Naive thymus-derived CD8-positive, alpha-beta T cell (primary cell): ENCODE results near the gene SP9. TPM values are rescaled to one million over a fixed set of nuclear protein-coding genes. Genes with fewer than 3 reads are reported as not detected.

Experiments used
- ATAC-seq, 2 donors: fragments of 150-1000 bp; cut with Tn5 transposase in 1 of 2; sonication (Bioruptor Pico), chemical (Tn5 transposase) in 1 of 2; 1 replicate in 1 of 2; 2 replicates in 1 of 2; pipeline ENCODE4 v1.10.0; 2021; ENCODE audit warnings: mild to moderate bottlenecking in 2 of 2, moderate library complexity in 2 of 2
- POLR2A ChIA-PET: fragments of 350-600 bp; sonication (Branson Sonifier 250); formaldehyde crosslinking; loops from one replicate; lab custom pipeline; 2021; ENCODE audit warnings: antibody characterized with exemption; lab: Charles Lee
- DNase-seq, 10 donors: peaks; one replicate each; pipeline versions ENCODE4 v3.0.0 to v3.0.0-alpha.2; 2020 to 2022
- H3K27ac Mint-ChIP-seq, 10 donors: one replicate each; pipeline ENCODE4 v1.8.0; 2020 to 2022; ENCODE audit warnings: mild to moderate bottlenecking in 10 of 10, mixed read lengths in 10 of 10, moderate library complexity in 4 of 10, inconsistent platforms in 1 of 10
- H3K27me3 Mint-ChIP-seq, 5 donors: one replicate each; pipeline ENCODE4 v1.8.0; 2021 to 2022; ENCODE audit warnings: mixed read lengths in 5 of 5
- H3K36me3 Mint-ChIP-seq, 3 donors: one replicate each; pipeline ENCODE4 v1.8.0; 2020 to 2022; ENCODE audit warnings: mixed read lengths in 3 of 3, mild to moderate bottlenecking in 2 of 3, inconsistent platforms in 1 of 3
- H3K4me1 Mint-ChIP-seq, 4 donors: one replicate each; pipeline ENCODE4 v1.8.0; 2021 to 2022; ENCODE audit warnings: mixed read lengths in 4 of 4
- H3K4me3 Mint-ChIP-seq, 10 donors: one replicate each; pipeline ENCODE4 v1.8.0; 2020 to 2022; ENCODE audit warnings: mild to moderate bottlenecking in 10 of 10, mixed read lengths in 10 of 10, moderate library complexity in 6 of 10, inconsistent platforms in 1 of 10
- H3K9me3 Mint-ChIP-seq, 9 donors: one replicate each; pipeline ENCODE4 v1.8.0; 2020 to 2022; ENCODE audit warnings: mixed read lengths in 9 of 9, mild to moderate bottlenecking in 3 of 9, inconsistent platforms in 1 of 9, moderate library complexity in 1 of 9
- polyA plus RNA-seq, 3 donors: library from polyadenylated mRNA; unstranded; fragments of 300-500 nt; fragmentation: Illumina TruSeq; gene quantifications; one replicate each; pipeline ENCODE4 v1.2.3, GENCODE V29; 2021
- total RNA-seq, 8 experiments: library from RNA in 2 of 8; stranded (reverse) in 2 of 8; gene quantifications; one replicate each; pipeline ENCODE4 v1.2.3 and lab custom pipeline; 2021 to 2026

SP9 gene
- total and polyA plus RNA-seq, 5 experiments from 2014 or later = not detected

DNA sequence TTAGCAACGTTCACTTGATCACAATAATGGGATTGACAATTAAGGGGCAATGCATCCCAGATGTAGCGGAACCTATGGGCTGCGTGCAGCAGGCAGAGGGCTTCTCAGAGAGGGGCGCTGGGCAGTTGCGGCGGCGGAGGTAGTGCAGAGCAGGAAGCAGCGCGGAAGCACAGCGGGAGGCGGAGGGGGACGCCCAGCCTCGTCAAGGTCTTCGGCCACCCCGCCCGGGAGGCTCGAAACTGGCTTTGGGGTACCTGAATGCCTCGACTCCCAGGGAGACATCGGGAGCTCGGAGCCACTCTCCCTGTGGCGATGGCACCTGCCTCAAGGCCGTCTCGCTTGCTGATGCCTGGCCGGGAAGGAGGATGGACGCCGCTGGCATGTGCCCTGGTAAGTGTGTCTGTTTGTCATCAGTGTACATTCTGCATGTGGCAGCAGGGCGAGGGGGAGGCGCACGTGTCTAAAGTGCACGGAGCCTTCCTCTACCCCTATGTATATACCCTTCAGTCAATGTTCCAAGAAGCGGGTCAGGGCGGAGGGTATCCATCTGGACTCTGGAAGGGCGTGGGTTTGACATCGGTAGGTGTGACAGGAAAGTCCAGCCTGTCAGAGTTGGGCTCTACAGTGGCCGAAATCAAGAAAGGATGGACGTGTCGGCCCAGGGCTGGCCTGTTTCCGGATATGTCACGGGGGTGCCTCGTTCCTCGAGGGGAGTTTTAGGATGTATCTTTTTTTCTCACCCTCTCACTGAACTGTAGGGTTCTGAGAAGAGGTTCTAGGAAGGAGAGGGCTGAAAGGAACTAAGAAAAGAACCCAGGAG lies 7.5 kb upstream of the SP9 start:
- peak; percentile 58 to 61 for ATAC-seq
- peaks cover 12 to 39% (median 32%) of the 10 kb centered on the region in 4 donors for H3K4me1 Mint-ChIP-seq
- peak overlapping the region in 1 of 10 donors; percentile 0 for H3K27ac Mint-ChIP-seq
- POLR2A ChIA-PET = interaction anchor here (2.2 kb wide), 1 partner anchor 10 kb away, joined by 7 read pairs; no protein-coding TSS in a partner anchor
- H3K36me3 Mint-ChIP-seq = peaks cover 0 to 14% (median 4%) of the 10 kb centered on the region in 3 donors
- peaks cover 0 to 14% (median 2%) of the 10 kb centered on the region in 9 donors for H3K9me3 Mint-ChIP-seq
- peak overlapping the region; percentile 66 to 89 (median 76) for H3K4me3 Mint-ChIP-seq
- H3K27me3 Mint-ChIP-seq = peaks cover 47 to 100% (median 84%) of the 10 kb centered on the region in 5 donors
- peak in 2 of 10 donors; percentile 25 to 33 for DNase-seq

GRCh38 chr2:174327841-174328113 lies 7.0 kb upstream of the SP9 start:
- Mint-ChIP-seq H3K36me3 (peaks cover 0 to 14% (median 5%) of the 10 kb centered on the region in 3 donors), H3K27me3 (peaks cover 52 to 100% (median 84%) of the 10 kb centered on the region in 5 donors), H3K4me3 (peak overlapping the region in 8 of 10 donors; percentile 51 to 89 (median 74)), H3K9me3 (peaks cover 0 to 19% (median 2%) of the 10 kb centered on the region in 9 donors), H3K4me1 (peaks cover 13 to 45% (median 37%) of the 10 kb centered on the region in 4 donors), H3K27ac (peak overlapping the region in 1 of 10 donors; percentile 49)
- DNase-seq (no peak), ATAC-seq (no peak)
- POLR2A ChIA-PET = no interaction called here

DNA sequence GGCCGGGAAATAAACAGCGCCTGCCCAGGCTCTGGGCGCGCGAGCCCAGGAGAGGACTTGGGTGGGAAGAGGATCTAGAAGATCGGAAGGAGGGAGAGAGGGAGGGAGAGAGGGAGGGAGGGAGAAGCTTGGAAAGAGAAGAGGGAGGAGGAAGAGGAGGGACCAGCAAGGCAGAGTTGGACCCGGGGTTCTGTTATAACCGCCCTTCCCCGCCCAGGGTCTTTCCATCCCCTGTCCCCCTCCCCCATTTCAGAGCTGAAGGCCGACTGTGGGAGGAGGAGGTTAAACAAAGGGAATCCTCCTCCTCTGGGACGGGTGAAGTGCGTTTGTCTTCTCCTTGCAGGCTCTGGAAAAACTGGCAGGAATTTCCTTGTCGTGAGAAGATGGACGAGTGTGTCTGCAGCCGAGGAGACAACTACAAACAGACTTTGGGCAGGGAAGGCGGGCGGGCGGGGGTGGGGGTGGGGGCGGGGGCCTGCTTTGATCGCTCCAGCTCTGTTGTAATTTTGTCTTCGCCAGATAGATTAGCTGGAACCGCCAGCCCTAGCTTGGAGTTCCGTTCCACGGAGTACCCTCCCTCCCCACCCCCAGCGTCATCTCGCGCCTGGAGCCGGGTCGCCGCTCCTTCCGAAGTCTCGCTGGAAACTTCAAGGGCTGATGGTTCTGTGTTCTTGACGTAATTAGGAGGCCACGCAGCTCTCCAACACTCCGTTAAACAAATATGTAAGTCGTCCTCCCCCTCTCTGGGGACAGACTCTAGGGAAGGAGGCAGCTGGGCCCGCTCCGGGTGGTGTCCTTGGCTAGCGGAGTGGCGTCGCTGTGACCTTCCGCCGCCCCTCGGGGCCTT lies 6.4 kb upstream of the SP9 start:
- peaks cover 0 to 14% (median 7%) of the 10 kb centered on the region in 3 donors for H3K36me3 Mint-ChIP-seq
- H3K4me3 Mint-ChIP-seq = peak overlapping the region in 8 of 10 donors; percentile 9 to 83 (median 70)
- no peak for ATAC-seq
- POLR2A ChIA-PET = interaction anchor here (0.9 kb wide), 1 partner anchor 364 kb away, joined by 3 read pairs; no protein-coding TSS in a partner anchor
- peak overlapping the region in 1 of 10 donors; percentile 49 for H3K27ac Mint-ChIP-seq
- DNase-seq = peak in 2 of 10 donors; percentile 3 to 11
- H3K9me3 Mint-ChIP-seq = peaks cover 0 to 20% (median 2%) of the 10 kb centered on the region in 9 donors
- peaks cover 15 to 50% (median 42%) of the 10 kb centered on the region in 4 donors for H3K4me1 Mint-ChIP-seq
- peaks cover 57 to 100% (median 85%) of the 10 kb centered on the region in 5 donors for H3K27me3 Mint-ChIP-seq

DNA sequence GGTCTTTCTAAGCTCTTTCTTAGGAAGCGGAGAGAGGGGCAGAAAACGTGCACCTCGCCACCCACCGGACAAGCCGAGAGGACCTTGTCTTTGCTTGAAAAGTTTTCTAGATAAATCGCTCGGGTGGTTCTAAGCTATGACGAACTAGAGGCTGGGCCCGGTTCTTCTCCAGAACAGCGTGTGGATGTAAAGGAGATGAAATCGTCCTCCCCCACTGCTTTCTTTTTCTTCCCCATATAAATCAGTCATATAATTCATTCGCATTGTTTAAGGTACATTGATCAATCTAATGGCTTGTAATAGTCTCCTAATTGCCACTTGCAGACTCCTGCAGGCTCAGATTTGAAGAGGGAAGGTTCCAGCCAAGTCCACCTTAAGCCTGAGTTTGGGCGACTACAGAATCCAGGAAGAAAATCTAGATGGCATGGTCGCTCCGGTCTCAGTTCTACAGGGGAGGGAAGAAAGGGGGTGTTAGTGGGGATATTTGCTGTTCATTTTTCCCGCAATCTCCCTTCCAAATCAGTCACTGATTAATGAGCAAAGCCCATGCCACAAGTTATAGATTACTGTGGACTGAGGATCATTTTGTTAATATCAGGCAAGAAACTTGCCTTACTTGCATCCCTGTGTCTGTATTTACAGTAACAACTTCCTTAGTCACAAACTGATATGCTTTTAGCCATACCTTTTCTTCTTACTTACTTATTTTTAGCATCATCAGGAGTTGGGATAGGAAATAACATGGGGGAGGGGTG lies 5.6 kb upstream of the SP9 start:
- POLR2A ChIA-PET = interaction anchor here (0.9 kb wide), 1 partner anchor 365 kb away, joined by 3 read pairs; no protein-coding TSS in a partner anchor
- H3K4me1 Mint-ChIP-seq = peaks cover 20 to 58% (median 50%) of the 10 kb centered on the region in 4 donors
- DNase-seq (no peak), ATAC-seq (no peak)
- peaks cover 60 to 100% (median 87%) of the 10 kb centered on the region in 5 donors for H3K27me3 Mint-ChIP-seq
- peaks cover 0 to 14% (median 7%) of the 10 kb centered on the region in 3 donors for H3K36me3 Mint-ChIP-seq
- peak overlapping the region in 8 of 10 donors; percentile 2 to 83 (median 21) for H3K4me3 Mint-ChIP-seq
- peaks cover 0 to 20% (median 2%) of the 10 kb centered on the region in 9 donors for H3K9me3 Mint-ChIP-seq
- no peak overlapping the region for H3K27ac Mint-ChIP-seq

- H3K4me1 Mint-ChIP-seq = peaks cover 24 to 67% (median 56%) of the 10 kb centered on the region in 4 donors
- no peak for DNase-seq
These were observed 3.7 kb upstream of the SP9 start for GRCh38 chr2:174330945-174331594.

GRCh38 chr2:174331595-174332216 lies 3.0 kb upstream of the SP9 start:
- peaks cover 23 to 65% (median 53%) of the 10 kb centered on the region in 4 donors for H3K4me1 Mint-ChIP-seq
- H3K4me3 Mint-ChIP-seq = peak overlapping the region in 1 of 10 donors; percentile 7
- peaks cover 0 to 8% (median 7%) of the 10 kb centered on the region in 3 donors for H3K36me3 Mint-ChIP-seq
- DNase-seq = no peak
- H3K9me3 Mint-ChIP-seq = peaks cover 0 to 20% (median 2%) of the 10 kb centered on the region in 9 donors
- H3K27ac Mint-ChIP-seq = peak overlapping the region in 1 of 10 donors; percentile 67
- ATAC-seq = no peak
- POLR2A ChIA-PET = interaction anchor here (1.3 kb wide), 1 partner anchor 10 kb away, joined by 4 read pairs; no protein-coding TSS in a partner anchor
- H3K27me3 Mint-ChIP-seq = peaks cover 57 to 87% (median 81%) of the 10 kb centered on the region in 5 donors

More at GRCh38 chr2:174330945-174331594, 3.7 kb upstream of the SP9 start:
- H3K27ac Mint-ChIP-seq = peak overlapping the region in 1 of 10 donors; percentile 67
- H3K27me3 Mint-ChIP-seq = peaks cover 58 to 93% (median 82%) of the 10 kb centered on the region in 5 donors
- ATAC-seq = no peak
- peaks cover 0 to 8% (median 7%) of the 10 kb centered on the region in 3 donors for H3K36me3 Mint-ChIP-seq
- H3K4me3 Mint-ChIP-seq = no peak overlapping the region
- POLR2A ChIA-PET = interaction anchor here (1.3 kb wide), 1 partner anchor 10 kb away, joined by 4 read pairs; no protein-coding TSS in a partner anchor
- H3K9me3 Mint-ChIP-seq = peaks cover 0 to 20% (median 2%) of the 10 kb centered on the region in 9 donors

DNA sequence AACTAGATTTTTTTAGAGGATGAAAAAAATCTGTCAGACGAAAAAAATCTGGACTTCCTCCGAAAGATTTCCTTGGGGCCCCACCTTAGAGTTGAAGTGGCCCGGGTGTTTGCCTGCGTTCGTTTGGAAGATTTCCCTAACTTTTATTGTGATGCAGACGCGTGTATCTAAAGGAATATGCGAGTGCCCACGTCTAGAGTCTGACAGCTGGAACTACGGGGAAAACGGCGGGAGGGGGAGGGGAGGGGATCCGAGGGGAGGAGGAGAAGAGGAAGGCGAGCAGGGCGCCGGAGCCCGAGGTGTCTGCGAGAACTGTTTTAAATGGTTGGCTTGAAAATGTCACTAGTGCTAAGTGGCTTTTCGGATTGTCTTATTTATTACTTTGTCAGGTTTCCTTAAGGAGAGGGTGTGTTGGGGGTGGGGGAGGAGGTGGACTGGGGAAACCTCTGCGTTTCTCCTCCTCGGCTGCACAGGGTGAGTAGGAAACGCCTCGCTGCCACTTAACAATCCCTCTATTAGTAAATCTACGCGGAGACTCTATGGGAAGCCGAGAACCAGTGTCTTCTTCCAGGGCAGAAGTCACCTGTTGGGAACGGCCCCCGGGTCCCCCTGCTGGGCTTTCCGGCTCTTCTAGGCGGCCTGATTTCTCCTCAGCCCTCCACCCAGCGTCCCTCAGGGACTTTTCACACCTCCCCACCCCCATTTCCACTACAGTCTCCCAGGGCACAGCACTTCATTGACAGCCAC lies 2.4 kb upstream of the SP9 start:
- H3K9me3 Mint-ChIP-seq = peaks cover 0 to 17% (median 2%) of the 10 kb centered on the region in 9 donors
- peak overlapping the region in 2 of 10 donors; percentile 51 to 90 for H3K27ac Mint-ChIP-seq
- H3K4me1 Mint-ChIP-seq = peaks cover 17 to 59% (median 47%) of the 10 kb centered on the region in 4 donors
- peak overlapping the region in 6 of 10 donors; percentile 14 to 76 (median 45) for H3K4me3 Mint-ChIP-seq
- ATAC-seq (no peak), DNase-seq (peak in 2 of 10 donors; percentile 4 to 20)
- POLR2A ChIA-PET = interaction anchor here (1.3 kb wide), 1 partner anchor 9 kb away, joined by 4 read pairs; no protein-coding TSS in a partner anchor
- H3K27me3 Mint-ChIP-seq = peaks cover 50 to 82% (median 74%) of the 10 kb centered on the region in 5 donors
- H3K36me3 Mint-ChIP-seq = peaks cover 0 to 8% (median 5%) of the 10 kb centered on the region in 3 donors

GRCh38 chr2:174333017-174333371 lies 1.8 kb upstream of the SP9 start:
- Mint-ChIP-seq H3K27me3 (peaks cover 49 to 82% (median 73%) of the 10 kb centered on the region in 5 donors), H3K36me3 (peaks cover 0 to 8% (median 3%) of the 10 kb centered on the region in 3 donors), H3K4me1 (peaks cover 15 to 59% (median 45%) of the 10 kb centered on the region in 4 donors), H3K9me3 (peaks cover 0 to 20% (median 2%) of the 10 kb centered on the region in 9 donors), H3K27ac (peak overlapping the region in 2 of 10 donors; percentile 51 to 80), H3K4me3 (peak overlapping the region in 9 of 10 donors; percentile 14 to 76 (median 57))
- ATAC-seq (no peak), DNase-seq (no peak)
- POLR2A ChIA-PET = no interaction called here

DNA sequence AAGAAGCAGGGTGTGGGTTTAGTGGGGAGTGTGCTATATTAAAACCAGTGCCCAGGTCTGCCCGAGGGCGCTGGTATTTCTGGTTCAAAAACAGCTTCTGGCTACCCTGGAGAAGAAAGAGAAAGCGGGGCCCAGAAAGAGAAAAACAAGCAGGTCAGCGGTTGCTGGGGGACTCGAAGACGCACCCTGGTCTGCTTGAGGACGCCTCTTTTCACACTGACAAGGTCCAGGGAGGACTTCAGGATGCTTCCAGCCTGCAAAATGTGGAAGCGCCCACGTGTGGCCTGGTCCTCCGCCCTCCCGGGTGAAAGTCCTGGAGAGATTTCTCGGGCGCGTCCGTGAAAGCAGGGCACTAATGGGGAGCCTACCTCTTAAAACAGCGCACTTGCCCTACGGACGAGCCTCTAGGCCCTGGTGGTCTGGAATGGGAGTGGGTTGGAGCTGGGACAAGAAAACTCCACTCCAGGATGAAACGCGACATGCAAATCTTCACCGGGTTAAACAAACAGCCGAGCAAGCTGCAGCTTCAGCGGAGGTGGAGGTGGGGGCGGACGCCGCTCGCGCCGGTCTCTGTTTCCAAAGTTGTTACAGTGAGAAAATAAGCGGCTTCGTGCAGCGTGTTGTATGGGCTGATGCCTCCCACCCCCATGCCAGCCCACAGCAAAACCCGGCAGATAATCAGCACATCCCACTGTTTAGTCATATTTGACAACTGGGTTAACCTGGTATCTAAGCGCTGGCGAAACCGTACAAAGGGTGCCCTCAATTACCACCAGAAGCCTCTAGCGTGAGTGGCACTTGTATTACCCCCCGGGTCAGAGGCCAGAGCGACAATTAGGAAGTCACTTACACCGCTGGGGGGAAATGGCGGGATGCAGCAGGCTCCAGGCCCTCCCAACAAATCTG lies 1.1 kb upstream of the SP9 start:
- H3K4me1 Mint-ChIP-seq = peaks cover 15 to 55% (median 42%) of the 10 kb centered on the region in 4 donors
- peaks cover 49 to 77% (median 74%) of the 10 kb centered on the region in 5 donors for H3K27me3 Mint-ChIP-seq
- H3K4me3 Mint-ChIP-seq = peak overlapping the region; percentile 43 to 76 (median 56)
- ATAC-seq (no peak), DNase-seq (peak in 3 of 10 donors; percentile 28 to 63 (median 32))
- peaks cover 0 to 8% (median 3%) of the 10 kb centered on the region in 3 donors for H3K36me3 Mint-ChIP-seq
- POLR2A ChIA-PET = no interaction called here
- peak overlapping the region in 4 of 10 donors; percentile 40 to 87 (median 66) for H3K27ac Mint-ChIP-seq
- H3K9me3 Mint-ChIP-seq = peaks cover 0 to 20% (median 2%) of the 10 kb centered on the region in 9 donors
